HepG2 (cell line): ENCODE data around the gene DBN1. TPM values are rescaled to one million over a fixed set of nuclear protein-coding genes. Genes with fewer than 3 reads are reported as not detected.
"Not testable (repeated sequence)": the region's sequence is repeated elsewhere in the genome, so short reads cannot be mapped to it uniquely, and the experiment has no call there.

Experiments
- ATAC-seq: fragments of 200-7000 bp; cut with Tn5 transposase; 3 replicates; pipeline ENCODE4 v1.9.1; 2020; ENCODE audit warnings: mild to moderate bottlenecking, moderate library complexity
- BruUV-seq: library from RNA; stranded (reverse); fragments of 400-500 nt; replicated peaks from 2 replicates; lab custom pipeline; 2021; lab: Mats Ljungman, UMichigan
- CTCF ChIA-PET: fragments of 300-600 bp; formaldehyde crosslinking; extraction: SDS; loops from one replicate; lab custom pipeline; 2021; ENCODE audit warnings: low total read pairs, inconsistent platforms, low intra/inter-chr PET ratio; lab: Yijun Ruan, JAX
- POLR2A ChIA-PET: fragments of 350-600 bp; sonication (Branson Sonifier 250); formaldehyde crosslinking; loops from one replicate; lab custom pipeline; 2020; ENCODE audit warnings: antibody characterized with exemption, inconsistent platforms; lab: Yijun Ruan, JAX
- DNase-seq: peaks from one replicate; pipeline ENCODE4 v3.0.0-alpha.2; 2015; ENCODE audit warnings: low spot score
- FAIRE-seq: peaks from 3 replicates; lab custom pipeline; 2011; peaks lifted over from hg19 to GRCh38; lab: Jason Lieb, UNC
- H2AFZ ChIP-seq: one replicate; pipeline ENCODE4 v1.6.1; 2011; ENCODE audit warnings: low read length, inconsistent platforms
- H3K27ac ChIP-seq: fragments of 300-600 bp; 3 replicates; pipeline ENCODE4 v1.8.0; 2011; ENCODE audit warnings: mixed run types, mild to moderate bottlenecking, mixed read lengths, low read length, inconsistent platforms; ENCODE audit not compliant: insufficient read depth; ENCODE audit errors: extremely low read length
- H3K27me3 ChIP-seq, 2 experiments: fragments of 200-600 bp in 1 of 2; 2 replicates in 1 of 2; 3 replicates in 1 of 2; pipeline versions ENCODE4 v1.6.0 to v1.8.0; 2011; ENCODE audit warnings: low read length in 2 of 2, mild to moderate bottlenecking in 2 of 2, moderate library complexity in 2 of 2, inconsistent platforms in 1 of 2; ENCODE audit not compliant: insufficient read depth in 2 of 2, control insufficient read depth in 1 of 2
- H3K36me3 ChIP-seq, 2 experiments: fragments of 200-600 bp in 1 of 2; replicated peaks in 1 of 2; 2 replicates in 1 of 2; 3 replicates in 1 of 2; pipeline versions ENCODE4 v1.5.1 to v1.8.0; 2011; ENCODE audit warnings: low read length in 2 of 2, inconsistent platforms in 1 of 2; ENCODE audit not compliant: insufficient read depth in 2 of 2, control insufficient read depth in 1 of 2
- H3K4me1 ChIP-seq: 2 replicates; pipeline ENCODE4 v1.5.1; 2012; ENCODE audit warnings: low read length, inconsistent platforms; ENCODE audit not compliant: insufficient read depth
- H3K4me2 ChIP-seq: 2 replicates; pipeline ENCODE4 v1.6.0; 2011; ENCODE audit warnings: low read depth, low read length, inconsistent platforms
- H3K4me3 ChIP-seq, 3 experiments: fragments of 200-600 bp in 1 of 3; sonication (generic), shearing (Covaris generic) in 1 of 3; replicated peaks in 1 of 3; 2 replicates each; pipeline ENCODE4 v1.5.1; 2011 to 2016; ENCODE audit warnings: low read length in 3 of 3, inconsistent platforms in 2 of 3, low read depth in 2 of 3, mild to moderate bottlenecking in 2 of 3, control low read depth in 1 of 3, mixed read lengths in 1 of 3; ENCODE audit not compliant: insufficient read depth in 1 of 3
- H3K79me2 ChIP-seq: one replicate; pipeline ENCODE4 v1.6.1; 2011; ENCODE audit warnings: low read length, inconsistent platforms; ENCODE audit not compliant: insufficient read depth
- H3K9ac ChIP-seq: 2 replicates; pipeline ENCODE4 v1.6.0; 2011; ENCODE audit warnings: mild to moderate bottlenecking, low read depth, low read length, inconsistent platforms; ENCODE audit not compliant: insufficient read depth
- H3K9me3 ChIP-seq: 2 replicates; pipeline ENCODE4 v1.5.1; 2012; ENCODE audit warnings: mild to moderate bottlenecking, low read length
- H4K20me1 ChIP-seq: 2 replicates; pipeline ENCODE4 v1.6.0; 2011; ENCODE audit warnings: inconsistent platforms, mild to moderate bottlenecking, low read length, moderate library complexity; ENCODE audit not compliant: insufficient read depth
- CEBPB ChIP-seq: IDR thresholded peaks from 2 replicates; pipeline ENCODE4 v1.6.1; 2011; ENCODE audit warnings: low read depth, low read length, improper control_type of control experiment, borderline replicate concordance
- ETV6 ChIP-seq: sonication (generic); formaldehyde crosslinking; conservative IDR thresholded peaks from 2 replicates; pipeline ENCODE4 v1.4.0; 2020; ENCODE audit warnings: missing genetic modification reagents
- NCOA1 ChIP-seq: sonication (generic); formaldehyde crosslinking; IDR thresholded peaks from 2 replicates; pipeline ENCODE4 v1.9.0; 2021; ENCODE audit warnings: missing genetic modification reagents
- SIX4 ChIP-seq: sonication (generic); formaldehyde crosslinking; IDR thresholded peaks from 2 replicates; pipeline ENCODE4 v1.4.0; 2020; ENCODE audit warnings: missing genetic modification reagents
- SSRP1 ChIP-seq: IDR thresholded peaks from 2 replicates; pipeline ENCODE4 v1.6.1; 2016; ENCODE audit warnings: control low read depth
- TEAD3 ChIP-seq: optimal IDR thresholded peaks from 2 replicates; pipeline ENCODE3; 2016; ENCODE audit warnings: borderline replicate concordance
- ZBTB20 ChIP-seq: sonication (generic); formaldehyde crosslinking; IDR thresholded peaks from 2 replicates; pipeline ENCODE4 v1.8.1; 2023; ENCODE audit warnings: missing genetic modification reagents, low read depth, mild to moderate bottlenecking, borderline replicate concordance
- ZMAT3 ChIP-seq: sonication (generic); formaldehyde crosslinking; conservative IDR thresholded peaks from 2 replicates; pipeline ENCODE4 v1.7.0; 2021; ENCODE audit warnings: missing genetic modification reagents
- ZMAT5 ChIP-seq: sonication (generic); formaldehyde crosslinking; IDR thresholded peaks from 2 replicates; pipeline ENCODE4 v1.5.0; 2020; ENCODE audit warnings: mild to moderate bottlenecking, low read depth, missing genetic modification reagents, borderline replicate concordance
- ZMYM4 ChIP-seq: sonication (generic); formaldehyde crosslinking; IDR thresholded peaks from 2 replicates; pipeline ENCODE4 v1.8.1; 2023; ENCODE audit warnings: mild to moderate bottlenecking, missing genetic modification reagents
- ZNF562 ChIP-seq: sonication (generic); formaldehyde crosslinking; IDR thresholded peaks from 2 replicates; pipeline ENCODE4 v1.8.0; 2022; ENCODE audit warnings: missing genetic modification reagents, borderline replicate concordance
- ZNF644 ChIP-seq: IDR thresholded peaks from 2 replicates; pipeline ENCODE4 v1.6.1; 2016; ENCODE audit warnings: low read depth
- ZNF800 ChIP-seq: sonication (generic); formaldehyde crosslinking; IDR thresholded peaks from 2 replicates; pipeline ENCODE4 v1.4.0; 2020; ENCODE audit warnings: missing genetic modification reagents
- WGBS: methylation state at CpG from one replicate; pipeline ENCODE4 v1.1.6; 2017; ENCODE audit warnings: low lambda C conversion rate; 5-methylcytosine and 5-hydroxymethylcytosine counted together
- in situ Hi-C: cut with HindIII; loops from 2 replicates; pipeline ENCODE4 v1.10.0; 2017; ENCODE audit warnings: low pct_unique_long_range_greater_than_20kb; ENCODE audit not compliant: extremely low pct_ligation_motif_present
- intact Hi-C: fragments of 100-400 bp; cut with micrococcal nuclease; formaldehyde crosslinking; loops from one replicate; pipeline ENCODE4 v1.10.0; 2022; ENCODE audit not compliant: unreplicated experiment
- polyA plus RNA-seq, 8 experiments: library from polyadenylated mRNA; depleted of rRNA in 3 of 8; stranded (reverse) in 7 of 8; unstranded in 1 of 8; fragments of >200 nt; fragmentation: Illumina TruSeq in 4 of 8; extraction: Trizol in 4 of 8; gene quantifications; 2 replicates each; pipeline versions ENCODE4 v1.2.1 to v1.2.3, GENCODE V29; 2011 to 2016; ENCODE audit warnings: low read depth in 4 of 8, missing spikeins in 1 of 8, mixed read lengths in 1 of 8; ENCODE audit not compliant: insufficient read depth in 1 of 8
- total RNA-seq, 5 experiments: library from RNA; depleted of rRNA; stranded (reverse); fragments of >200 nt; fragmentation: Illumina TruSeq; extraction: Trizol; gene quantifications; 2 replicates each; pipeline ENCODE4 v1.2.3, GENCODE V29; 2016; ENCODE audit warnings: low read depth in 1 of 5
- TF ChIP-seq, protein P1 (sequence below): sonication (generic); formaldehyde crosslinking; IDR thresholded peaks from 2 replicates; pipeline ENCODE4 v1.4.0; 2020; ENCODE audit warnings: missing genetic modification reagents, low read depth, mild to moderate bottlenecking, borderline replicate concordance
- TF ChIP-seq, protein P2 (sequence below): sonication (generic); formaldehyde crosslinking; IDR thresholded peaks from 2 replicates; pipeline ENCODE4 v1.4.0; 2020; ENCODE audit warnings: missing genetic modification reagents

DBN1 gene
- total and polyA plus RNA-seq, 2 of the 13 experiments (the other 11 are each of a cell fraction or from before 2014, with no cell fraction given) = 27.0 to 37.3 TPM

DNA sequence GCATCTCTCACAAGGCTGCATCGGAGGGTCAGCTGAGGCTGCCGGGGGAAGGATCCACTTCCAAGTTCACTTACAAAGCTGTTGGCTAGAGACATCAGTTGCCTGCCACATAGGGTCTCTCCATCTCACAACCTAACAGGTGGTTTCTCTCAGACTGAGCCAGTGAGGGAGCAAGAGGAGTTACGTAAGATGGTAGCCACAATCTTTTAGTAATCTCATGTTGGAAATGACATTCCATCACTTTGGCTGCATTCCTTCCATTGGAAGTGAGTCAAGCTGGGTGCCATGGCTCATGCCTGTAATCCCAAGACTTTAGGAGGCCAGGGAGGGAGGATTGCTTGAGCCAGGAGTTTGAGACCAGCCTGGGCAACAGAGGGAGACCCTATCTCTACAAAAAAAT, 54.4 kb downstream of the DBN1 start:
- CTCF ChIA-PET = no interaction called here
- in situ Hi-C loops = no loop called here

GRCh38 chr5:177417081-177417480, 56.4 kb downstream of the DBN1 start:
- H2AFZ ChIP-seq, CTCF ChIA-PET, H3K27ac ChIP-seq, FAIRE-seq, in situ Hi-C loops, BruUV-seq, ATAC-seq, H3K36me3 ChIP-seq, H3K79me2 ChIP-seq, H3K4me3 ChIP-seq, intact Hi-C loops, H3K9ac ChIP-seq, H3K4me2 ChIP-seq, DNase-seq, H3K9me3 ChIP-seq, H4K20me1 ChIP-seq: not testable (repeated sequence)
- Histone ChIP-seq H3K27me3 (peaks cover 0 to 13% of the 10 kb centered on the region in 2 experiments; a peak in 2 of 5 replicates), H3K4me1 (peaks cover 32% of the 10 kb centered on the region)
- 52% methylated on average over 6 of the region's 6 CpGs for WGBS
- POLR2A ChIA-PET = interaction anchor here (2.7 kb wide), 1 partner anchor 9 kb away, joined by 14 read pairs; the partner anchor contains the start of gene GRK6

More for the DNA sequence above, 54.4 kb downstream of the DBN1 start:
- Histone ChIP-seq H3K36me3 (no peaks in the 10 kb centered on the region), H4K20me1 (no peaks in the 10 kb centered on the region), H3K4me1 (peaks cover 27% of the 10 kb centered on the region), H3K4me3 (no peak overlapping the region), H3K27ac (no peak overlapping the region), H3K79me2 (no peaks in the 10 kb centered on the region), H3K9ac (no peak overlapping the region), H3K27me3 (peaks cover 0 to 15% of the 10 kb centered on the region in 2 experiments; a peak in 2 of 5 replicates), H3K4me2 (no peak overlapping the region), H3K9me3 (no peaks in the 10 kb centered on the region), H2AFZ (no peak overlapping the region)
- no TSS peak for BruUV-seq
- peak; percentile 64; the same call in 1 of the 2 replicates for TF ChIP-seq CEBPB
- no peak for TF ChIP-seq ZMAT5 (CRISPR knock-in tag)
- TF ChIP-seq TEAD3 (CRISPR knock-in tag) = peak; percentile 32
- TF ChIP-seq SSRP1 (CRISPR knock-in tag) = no peak
- 0 out of 2 replicates have a peak, but pooled peaks have one; percentile 34 for TF ChIP-seq ZNF644 (CRISPR knock-in tag)
- TF ChIP-seq ZNF800 = no peak
- no peak for TF ChIP-seq ZMAT3 (CRISPR knock-in tag)
- TF ChIP-seq, protein P1, sequence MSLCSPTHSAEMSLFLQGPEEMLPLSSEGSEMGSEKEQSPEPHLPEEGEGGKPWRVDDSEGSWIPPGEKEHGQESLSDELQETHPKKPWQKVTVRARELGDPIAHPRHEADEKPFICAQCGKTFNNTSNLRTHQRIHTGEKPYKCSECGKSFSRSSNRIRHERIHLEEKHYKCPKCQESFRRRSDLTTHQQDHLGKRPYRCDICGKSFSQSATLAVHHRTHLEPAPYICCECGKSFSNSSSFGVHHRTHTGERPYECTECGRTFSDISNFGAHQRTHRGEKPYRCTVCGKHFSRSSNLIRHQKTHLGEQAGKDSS = no peak
- TF ChIP-seq ZBTB20 (CRISPR knock-in tag) = no peak
- no peak for TF ChIP-seq SIX4
- TF ChIP-seq, protein P2, sequence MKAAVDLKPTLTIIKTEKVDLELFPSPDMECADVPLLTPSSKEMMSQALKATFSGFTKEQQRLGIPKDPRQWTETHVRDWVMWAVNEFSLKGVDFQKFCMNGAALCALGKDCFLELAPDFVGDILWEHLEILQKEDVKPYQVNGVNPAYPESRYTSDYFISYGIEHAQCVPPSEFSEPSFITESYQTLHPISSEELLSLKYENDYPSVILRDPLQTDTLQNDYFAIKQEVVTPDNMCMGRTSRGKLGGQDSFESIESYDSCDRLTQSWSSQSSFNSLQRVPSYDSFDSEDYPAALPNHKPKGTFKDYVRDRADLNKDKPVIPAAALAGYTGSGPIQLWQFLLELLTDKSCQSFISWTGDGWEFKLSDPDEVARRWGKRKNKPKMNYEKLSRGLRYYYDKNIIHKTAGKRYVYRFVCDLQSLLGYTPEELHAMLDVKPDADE (CRISPR knock-in tag) = no peak
- TF ChIP-seq ZNF562 = no peak
- no peak for TF ChIP-seq ZMYM4 (CRISPR knock-in tag)
- no peak for TF ChIP-seq NCOA1 (CRISPR knock-in tag)
- no peak for TF ChIP-seq ETV6 (CRISPR knock-in tag)
- DNase-seq (no peak), FAIRE-seq (no peak), ATAC-seq (no peak; the same call in 2 of the 3 replicates)
- 87% methylated on average over 3 of the region's 3 CpGs for WGBS
- intact Hi-C loops = no loop called here
- POLR2A ChIA-PET = interaction anchor here (1.1 kb wide), 1 partner anchor 9 kb away, joined by 3 read pairs; the partner anchor contains the start of gene F12
